ENCODE data around the gene CHD5. TPM values are rescaled to one million over a fixed set of nuclear protein-coding genes. Genes with fewer than 3 reads are reported as not detected.

CHD5 gene
- polyA plus RNA-seq, 3 donors, result 0.07 TPM; not detected in 2

GRCh38 chr1:6134741-6135510 lies 45.2 kb downstream of the CHD5 start:
- DNase-seq, result no peak
- no peak overlapping the region for H3K4me2 ChIP-seq (replicated peaks; ENCODE audit: extremely low read depth, low read length, poor library complexity, severe bottlenecking)
- H3K36me3 Mint-ChIP-seq, result no peaks in the 10 kb centered on the region
- no peaks in the 10 kb centered on the region for H3K4me1 ChIP-seq (ENCODE audit: control insufficient read depth in 1 of 2, insufficient read depth in 2 of 2, low read length in 2 of 2)
- peaks cover 0 to 8% (median 4%) of the 10 kb centered on the region in 3 donors for H3K27me3 Mint-ChIP-seq (ENCODE audit: low read depth in 3 of 3)
- H3K36me3 ChIP-seq (replicated peaks in 1 of 2; ENCODE audit: control insufficient read depth in 1 of 2, insufficient read depth in 2 of 2, low read length in 2 of 2), result no peaks in the 10 kb centered on the region
- no peak overlapping the region for H3K27ac ChIP-seq (ENCODE audit: low read depth in 1 of 2, low read length in 2 of 2)
- H2AFZ ChIP-seq (ENCODE audit: insufficient read depth, low read depth, low read length, poor library complexity, severe bottlenecking), result no peak overlapping the region
- no peak overlapping the region for H3K4me3 ChIP-seq (replicated peaks in 1 of 3; ENCODE audit: low read depth in 2 of 3, low read length in 3 of 3)
- peaks cover 0 to 6% (median 2%) of the 10 kb centered on the region in 7 donors for H3K9me3 Mint-ChIP-seq
- no peak overlapping the region for H3K4me3 Mint-ChIP-seq
- no peak overlapping the region for H3K27ac Mint-ChIP-seq
- no peaks in the 10 kb centered on the region for H3K9me3 ChIP-seq (replicated peaks in 1 of 2; ENCODE audit: control insufficient read depth in 1 of 2, insufficient read depth in 1 of 2, low read length in 2 of 2)
- no peak for TF ChIP-seq CTCF (IDR thresholded peaks at IDR 0.05)
- H3K79me2 ChIP-seq (ENCODE audit: insufficient read depth, low read length), result no peaks in the 10 kb centered on the region
- no peaks in the 10 kb centered on the region for H3K4me1 Mint-ChIP-seq
- H3K9ac ChIP-seq (ENCODE audit: insufficient read depth, low read length, poor library complexity, severe bottlenecking), result no peak overlapping the region
- 94% methylated on average over 22 of the region's 22 CpGs for WGBS (ENCODE audit: insufficient coverage)
- H3K27me3 ChIP-seq (ENCODE audit: control insufficient read depth in 2 of 2, insufficient read depth in 2 of 2, low read length in 2 of 2), result no peaks in the 10 kb centered on the region
- intact Hi-C loops (cut with micrococcal nuclease), result no loop called here
- no peaks in the 10 kb centered on the region for H4K20me1 ChIP-seq (ENCODE audit: insufficient read depth, low read length)

GRCh38 chr1:6134206-6134605 lies 45.9 kb downstream of the CHD5 start:
- Histone ChIP-seq H3K27me3 (ENCODE audit: control insufficient read depth in 2 of 2, insufficient read depth in 2 of 2, low read length in 2 of 2) (no peaks in the 10 kb centered on the region), H3K4me3 (replicated peaks in 1 of 3; ENCODE audit: low read depth in 2 of 3, low read length in 3 of 3) (no peak overlapping the region), H3K4me1 (ENCODE audit: control insufficient read depth in 1 of 2, insufficient read depth in 2 of 2, low read length in 2 of 2) (no peaks in the 10 kb centered on the region), H3K4me2 (replicated peaks; ENCODE audit: extremely low read depth, low read length, poor library complexity, severe bottlenecking) (no peak overlapping the region), H3K36me3 (replicated peaks in 1 of 2; ENCODE audit: control insufficient read depth in 1 of 2, insufficient read depth in 2 of 2, low read length in 2 of 2) (no peaks in the 10 kb centered on the region), H3K79me2 (ENCODE audit: insufficient read depth, low read length) (no peaks in the 10 kb centered on the region), H3K9ac (ENCODE audit: insufficient read depth, low read length, poor library complexity, severe bottlenecking) (no peak overlapping the region), H2AFZ (ENCODE audit: insufficient read depth, low read depth, low read length, poor library complexity, severe bottlenecking) (no peak overlapping the region), H3K27ac (ENCODE audit: low read depth in 1 of 2, low read length in 2 of 2) (no peak overlapping the region), H3K9me3 (replicated peaks in 1 of 2; ENCODE audit: control insufficient read depth in 1 of 2, insufficient read depth in 1 of 2, low read length in 2 of 2) (no peaks in the 10 kb centered on the region), H4K20me1 (ENCODE audit: insufficient read depth, low read length) (no peaks in the 10 kb centered on the region)
- DNase-seq, result no peak
- no peak for TF ChIP-seq CTCF (IDR thresholded peaks at IDR 0.05)
- Mint-ChIP-seq H3K27me3 (ENCODE audit: low read depth in 3 of 3) (peaks cover 0 to 8% (median 4%) of the 10 kb centered on the region in 3 donors), H3K4me3 (no peak overlapping the region), H3K27ac (no peak overlapping the region), H3K4me1 (no peaks in the 10 kb centered on the region), H3K36me3 (no peaks in the 10 kb centered on the region), H3K9me3 (peaks cover 0 to 6% (median 2%) of the 10 kb centered on the region in 7 donors)
- WGBS (ENCODE audit: insufficient coverage), result 97% methylated on average over 11 of the region's 11 CpGs
- intact Hi-C loops (cut with micrococcal nuclease), result no loop called here

Data from CD14-positive monocyte (primary cell).